Amniotic epithelial cell (primary cell): ENCODE measurements around the gene RCBTB1.
"Not testable (repeated sequence)": the region's sequence is repeated elsewhere in the genome, so short reads cannot be mapped to it uniquely, and the experiment has no call there.

Source experiments
- DNase-seq: peaks from one replicate; pipeline ENCODE4 v3.0.0-alpha.2; 2010; ENCODE audit warnings: low read depth

The RCBTB1 gene

GRCh38 chr13:49604570-49604969 lies 19.2 kb upstream of the RCBTB1 start:
- DNase-seq = peak; percentile 10

- DNase-seq = not testable (repeated sequence)
Observed at GRCh38 chr13:49602615-49603014, 17.3 kb upstream of the RCBTB1 start.

GRCh38 chr13:49602005-49602404 lies 16.6 kb upstream of the RCBTB1 start:
- no peak for DNase-seq

- DNase-seq = no peak
Observed at GRCh38 chr13:49597043-49597641, 11.8 kb upstream of the RCBTB1 start.

- DNase-seq = no peak
Observed at GRCh38 chr13:49596221-49596620, 10.9 kb upstream of the RCBTB1 start.

- no peak for DNase-seq
Observed at GRCh38 chr13:49594576-49594975, 9.2 kb upstream of the RCBTB1 start.

GRCh38 chr13:49593876-49594275 lies 8.5 kb upstream of the RCBTB1 start:
- not testable (repeated sequence) for DNase-seq

- DNase-seq = not testable (repeated sequence)
Observed at GRCh38 chr13:49590714-49591113, 5.4 kb upstream of the RCBTB1 start.

GRCh38 chr13:49587311-49587847 lies 2.0 kb upstream of the RCBTB1 start:
- DNase-seq = peak; percentile 82

GRCh38 chr13:49586717-49587116 lies 1.4 kb upstream of the RCBTB1 start:
- DNase-seq = peak; percentile 63

GRCh38 chr13:49584771-49585182 lies 581 bp downstream of the RCBTB1 start:
- no peak for DNase-seq

GRCh38 chr13:49580980-49581680 lies 4.2 kb downstream of the RCBTB1 start:
- DNase-seq = peak; percentile 35

- no peak for DNase-seq
Observed at GRCh38 chr13:49579501-49579900, 5.9 kb downstream of the RCBTB1 start.

- no peak for DNase-seq
Observed at GRCh38 chr13:49571299-49572240, 13.8 kb downstream of the RCBTB1 start.

GRCh38 chr13:49569993-49570689 lies 15.2 kb downstream of the RCBTB1 start:
- DNase-seq = peak; percentile 30

GRCh38 chr13:49567491-49567890 lies 17.9 kb downstream of the RCBTB1 start:
- DNase-seq = no peak

- no peak for DNase-seq
Observed at GRCh38 chr13:49566461-49566860, 18.9 kb downstream of the RCBTB1 start.

GRCh38 chr13:49565461-49565860 lies 19.9 kb downstream of the RCBTB1 start:
- not testable (repeated sequence) for DNase-seq

GRCh38 chr13:49563516-49563915 lies 21.8 kb downstream of the RCBTB1 start:
- DNase-seq = peak; percentile 87

- DNase-seq = peak; percentile 96
Observed at GRCh38 chr13:49561062-49561410, 24.3 kb downstream of the RCBTB1 start.

- peak; percentile 89 for DNase-seq
Observed at GRCh38 chr13:49560270-49561061, 24.9 kb downstream of the RCBTB1 start.
